ENCODE results near the gene ERN1.

DNA sequence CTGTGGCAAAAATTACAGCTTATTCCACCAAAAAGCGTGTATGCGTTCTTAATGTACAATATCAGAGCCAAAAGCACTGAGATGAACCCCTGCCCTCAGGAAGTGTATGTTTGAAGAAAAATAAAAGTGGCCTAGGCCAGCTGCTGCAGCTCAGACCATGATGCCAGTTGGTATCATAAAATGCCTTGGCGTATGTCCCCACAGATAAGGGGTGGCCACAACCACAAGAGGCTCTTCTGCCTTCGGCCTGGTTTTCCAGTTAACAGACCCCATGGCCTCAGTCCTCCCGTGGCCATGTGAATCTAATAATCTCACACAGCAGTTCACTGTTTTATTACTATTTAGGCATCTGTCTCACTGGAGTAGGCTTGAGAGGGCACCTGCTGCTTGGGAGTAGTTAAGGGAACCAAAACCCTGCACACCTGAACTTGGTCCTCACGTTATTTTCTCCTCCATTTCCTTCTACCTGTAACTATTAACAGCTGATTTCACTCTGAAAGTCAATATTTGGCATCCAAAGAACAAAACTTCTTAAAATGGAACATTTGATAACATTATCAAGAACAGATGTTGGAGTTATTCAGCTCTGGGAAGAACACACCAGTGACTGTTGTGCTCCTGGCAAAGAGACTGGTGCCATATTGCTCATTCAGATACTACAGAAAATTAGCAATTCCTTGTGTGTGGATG lies 34.8 kb upstream of the ERN1 start:
- TF ChIP-seq POLR2A (IDR thresholded peaks at IDR 0.05; ENCODE audit: low read depth, low read length) (no peak), CTCF (IDR thresholded peaks at IDR 0.05; ENCODE audit: extremely low read depth in 1 of 2, insufficient read depth in 1 of 2, low read depth in 1 of 2, low read length in 2 of 2) (no peak), JUN (IDR thresholded peaks at IDR 0.05; ENCODE audit: borderline replicate concordance, insufficient read depth, insufficient read length, low read depth) (no peak), FOS (IDR thresholded peaks at IDR 0.05; ENCODE audit: borderline replicate concordance, insufficient read depth, low read length) (no peak), POLR2AphosphoS5 (IDR thresholded peaks at IDR 0.05; ENCODE audit: insufficient read depth, low read depth, low read length) (no peak)
